ENCODE data around the gene PAQR5. TPM values are rescaled to one million over a fixed set of nuclear protein-coding genes. Genes with fewer than 3 reads are reported as not detected.
A peak's percentile ranks its signal among the peaks of the same experiment; 100 is the strongest.

PAQR5 gene
- total RNA-seq, 1 experiment from 2014 or later: not detected

DNA sequence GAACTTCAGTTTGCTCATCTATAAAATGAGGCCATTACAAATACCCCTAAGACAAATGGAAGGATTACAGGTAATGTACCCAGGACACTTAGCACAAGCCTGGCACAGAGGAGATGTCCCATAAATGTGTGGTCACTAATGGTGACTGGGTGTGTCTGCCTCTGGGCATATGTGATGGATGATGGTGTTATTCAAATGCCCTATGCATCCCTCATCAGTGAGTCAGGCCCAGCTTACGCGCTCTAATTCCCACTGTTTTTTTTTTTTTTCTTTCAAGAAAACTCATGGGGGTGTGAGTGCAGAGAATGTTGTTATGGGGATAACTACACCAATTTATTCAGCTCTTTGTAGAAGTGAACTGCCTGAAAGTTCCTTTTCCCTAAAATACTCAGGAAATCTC is 91.9 kb downstream of the PAQR5 start:
- H4K20me1 ChIP-seq (ENCODE audit: insufficient read depth, low read depth, low read length): no peaks in the 10 kb centered on the region
- H3K4me2 ChIP-seq (ENCODE audit: low read depth, low read length, poor library complexity, severe bottlenecking): no peak overlapping the region
- no peaks in the 10 kb centered on the region for H3K79me2 ChIP-seq (ENCODE audit: low read length)
- no peaks in the 10 kb centered on the region for H3K9me2 ChIP-seq (replicated peaks; ENCODE audit: insufficient read depth, low read length)
- no peaks in the 10 kb centered on the region for H3K9me3 ChIP-seq (ENCODE audit: low read length)
- H3K4me3 ChIP-seq (ENCODE audit: low read length): no peak overlapping the region
- no peak overlapping the region for H2AFZ ChIP-seq (ENCODE audit: low read length)
- H3K9ac ChIP-seq (ENCODE audit: low read length): no peak overlapping the region
- H3K36me3 ChIP-seq (ENCODE audit: insufficient read depth, low read length): no peaks in the 10 kb centered on the region
- H3K27ac ChIP-seq (ENCODE audit: low read length): no peak overlapping the region
- DNase-seq: no peak
- H3K27me3 ChIP-seq (ENCODE audit: low read length): no peaks in the 10 kb centered on the region
- H3K4me1 ChIP-seq (ENCODE audit: low read length): peaks cover 3% of the 10 kb centered on the region; the same call in 1 of the 2 replicates

DNA sequence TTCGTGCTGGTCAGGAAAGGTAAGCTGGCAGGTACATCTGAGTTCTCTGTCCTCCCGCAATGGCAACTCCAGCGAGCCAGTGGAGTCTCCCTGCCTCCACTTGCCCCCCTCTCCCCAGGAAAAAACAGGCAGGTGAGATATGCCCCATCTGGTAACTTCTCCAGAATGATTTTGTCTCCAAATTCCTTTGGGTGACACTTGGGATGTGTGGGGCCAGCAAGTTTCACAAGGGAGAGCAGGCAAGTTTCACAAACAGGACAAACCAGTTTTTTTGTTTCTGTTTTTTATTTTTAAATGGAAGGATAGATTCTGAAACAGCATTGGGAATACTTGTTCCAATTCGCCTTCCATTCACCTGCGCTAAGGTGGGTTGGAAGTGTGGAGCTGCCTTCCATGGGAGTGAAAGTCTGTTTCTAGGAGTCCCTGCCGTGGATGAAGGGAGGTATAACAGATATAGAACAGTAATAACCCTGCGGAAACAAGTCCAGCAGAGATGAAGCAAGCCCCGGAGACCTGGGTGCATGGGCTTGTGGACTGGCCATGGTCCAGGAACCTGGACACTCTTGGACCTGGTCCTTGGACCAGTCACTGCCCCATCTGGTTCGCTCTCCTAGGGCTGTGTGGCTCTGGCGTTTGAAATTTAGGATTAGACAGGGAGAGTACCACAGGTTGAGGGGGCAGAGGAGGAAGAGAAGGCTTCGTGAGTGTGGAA is 92.5 kb downstream of the PAQR5 start:
- Histone ChIP-seq H3K9me2 (replicated peaks; ENCODE audit: insufficient read depth, low read length) (no peaks in the 10 kb centered on the region), H3K27me3 (ENCODE audit: low read length) (no peaks in the 10 kb centered on the region), H3K9me3 (ENCODE audit: low read length) (no peaks in the 10 kb centered on the region), H3K4me2 (ENCODE audit: low read depth, low read length, poor library complexity, severe bottlenecking) (no peak overlapping the region), H3K36me3 (ENCODE audit: insufficient read depth, low read length) (no peaks in the 10 kb centered on the region), H3K79me2 (ENCODE audit: low read length) (no peaks in the 10 kb centered on the region), H2AFZ (ENCODE audit: low read length) (no peak overlapping the region), H3K9ac (ENCODE audit: low read length) (no peak overlapping the region), H3K27ac (ENCODE audit: low read length) (no peak overlapping the region), H3K4me3 (ENCODE audit: low read length) (no peak overlapping the region), H3K4me1 (ENCODE audit: low read length) (peaks cover 3% of the 10 kb centered on the region; the same call in 1 of the 2 replicates), H4K20me1 (ENCODE audit: insufficient read depth, low read depth, low read length) (no peaks in the 10 kb centered on the region)
- no peak for DNase-seq

DNA sequence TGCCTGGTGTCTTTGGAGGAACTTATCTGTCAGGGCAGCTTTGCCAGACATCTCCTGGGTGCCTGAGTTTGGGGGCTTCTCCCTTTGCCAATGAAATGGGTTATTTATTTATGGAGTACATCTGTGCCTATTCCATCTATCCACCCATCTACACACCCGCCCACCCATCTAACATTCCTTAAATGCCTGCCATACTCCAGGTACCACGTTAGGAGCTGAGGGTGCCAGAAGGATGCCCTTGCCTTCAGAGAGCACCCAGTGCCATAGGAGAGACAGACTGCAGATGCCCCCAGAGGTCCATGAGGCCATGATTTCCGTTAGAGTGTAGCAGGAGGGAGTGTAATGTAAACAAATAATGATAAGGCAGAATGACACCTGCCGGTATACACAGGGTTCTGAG is 93.6 kb downstream of the PAQR5 start:
- no peaks in the 10 kb centered on the region for H3K9me2 ChIP-seq (replicated peaks; ENCODE audit: insufficient read depth, low read length)
- H3K4me1 ChIP-seq (ENCODE audit: low read length): peaks cover 3% of the 10 kb centered on the region; the same call in 1 of the 2 replicates
- H3K27me3 ChIP-seq (ENCODE audit: low read length): no peaks in the 10 kb centered on the region
- H3K27ac ChIP-seq (ENCODE audit: low read length): no peak overlapping the region
- no peak overlapping the region for H3K9ac ChIP-seq (ENCODE audit: low read length)
- H3K4me3 ChIP-seq (ENCODE audit: low read length): no peak overlapping the region
- H2AFZ ChIP-seq (ENCODE audit: low read length): no peak overlapping the region
- H3K36me3 ChIP-seq (ENCODE audit: insufficient read depth, low read length): no peaks in the 10 kb centered on the region
- H4K20me1 ChIP-seq (ENCODE audit: insufficient read depth, low read depth, low read length): no peaks in the 10 kb centered on the region
- H3K79me2 ChIP-seq (ENCODE audit: low read length): no peaks in the 10 kb centered on the region
- no peak overlapping the region for H3K4me2 ChIP-seq (ENCODE audit: low read depth, low read length, poor library complexity, severe bottlenecking)
- no peak for DNase-seq
- no peaks in the 10 kb centered on the region for H3K9me3 ChIP-seq (ENCODE audit: low read length)

DNA sequence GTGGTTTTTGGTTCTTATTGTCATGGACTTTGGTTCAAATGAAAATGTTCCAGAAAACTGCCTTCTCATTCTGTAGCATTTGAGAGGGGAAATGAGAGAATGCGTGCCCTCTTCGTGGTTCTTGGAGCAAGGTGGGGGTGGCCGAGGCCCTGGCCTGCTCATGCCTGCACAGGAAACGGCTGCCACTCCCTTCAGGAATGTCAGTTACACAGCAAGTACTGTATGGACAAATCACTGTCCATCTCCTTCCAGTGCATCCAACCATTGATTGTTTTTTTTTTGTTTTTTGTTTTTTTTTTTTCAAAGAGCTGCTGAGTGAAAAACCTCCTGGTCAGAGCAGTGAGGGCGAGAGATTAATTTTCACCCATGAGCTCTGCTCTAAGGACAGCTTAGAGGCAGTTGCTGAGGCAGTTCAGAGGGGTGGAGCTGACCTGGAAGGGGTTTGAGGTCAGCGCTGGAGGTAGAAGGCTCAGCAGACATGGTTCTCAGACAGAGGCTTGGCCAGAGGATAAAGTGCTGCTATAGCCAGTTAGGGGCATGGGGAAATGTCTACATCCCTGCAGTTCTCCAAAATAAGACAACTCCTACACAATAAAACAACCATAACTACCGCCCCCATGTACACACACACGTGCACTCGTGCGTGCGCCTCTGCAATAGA is 95.2 kb downstream of the PAQR5 start:
- Histone ChIP-seq H3K36me3 (ENCODE audit: insufficient read depth, low read length) (no peaks in the 10 kb centered on the region), H4K20me1 (ENCODE audit: insufficient read depth, low read depth, low read length) (no peaks in the 10 kb centered on the region), H3K4me1 (ENCODE audit: low read length) (peaks cover 3% of the 10 kb centered on the region; the same call in 1 of the 2 replicates), H3K4me3 (ENCODE audit: low read length) (no peak overlapping the region), H3K79me2 (ENCODE audit: low read length) (no peaks in the 10 kb centered on the region), H3K9me3 (ENCODE audit: low read length) (no peaks in the 10 kb centered on the region), H3K9me2 (replicated peaks; ENCODE audit: insufficient read depth, low read length) (no peaks in the 10 kb centered on the region), H3K9ac (ENCODE audit: low read length) (no peak overlapping the region), H3K4me2 (ENCODE audit: low read depth, low read length, poor library complexity, severe bottlenecking) (peak overlapping the region; percentile 41), H3K27ac (ENCODE audit: low read length) (no peak overlapping the region), H3K27me3 (ENCODE audit: low read length) (no peaks in the 10 kb centered on the region), H2AFZ (ENCODE audit: low read length) (no peak overlapping the region)
- no peak for DNase-seq

DNA sequence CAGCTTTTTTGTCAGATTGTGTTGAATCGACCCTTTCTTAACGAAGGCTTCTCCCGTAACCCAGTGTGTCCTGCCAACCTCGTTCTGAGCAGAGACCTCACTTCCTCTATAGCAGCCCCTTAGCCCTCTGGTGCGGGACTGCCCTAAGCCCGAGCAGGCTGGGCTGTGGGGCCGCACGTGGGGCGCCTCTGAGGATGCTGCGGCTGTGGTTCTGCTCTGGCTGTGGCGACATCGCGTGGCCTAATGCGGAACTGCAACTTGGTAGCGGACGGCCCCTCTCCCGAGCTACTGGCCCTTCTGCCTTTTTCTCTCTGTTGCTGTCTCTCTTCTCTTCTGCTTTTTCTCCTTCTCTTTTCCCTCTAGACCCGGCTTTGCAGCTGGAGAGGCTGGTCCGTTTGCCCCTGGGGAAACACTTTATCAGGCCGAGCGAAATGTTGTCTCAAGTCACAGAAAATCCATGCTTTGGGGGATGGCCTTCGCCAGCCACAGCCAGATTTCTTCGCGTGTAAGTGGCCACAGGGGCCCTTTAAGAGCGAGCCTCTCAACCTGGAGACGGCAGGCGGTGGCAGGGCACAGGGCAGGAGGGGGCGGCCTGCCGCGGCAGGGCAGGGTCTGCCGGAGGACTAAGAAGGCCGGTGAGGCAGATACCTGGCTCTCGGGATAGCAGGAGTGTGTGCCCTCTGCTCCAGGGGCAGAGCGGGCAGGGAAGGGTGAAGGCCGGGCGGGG is 96.0 kb downstream of the PAQR5 start:
- H3K4me3 ChIP-seq (ENCODE audit: low read length): no peak overlapping the region

DNA sequence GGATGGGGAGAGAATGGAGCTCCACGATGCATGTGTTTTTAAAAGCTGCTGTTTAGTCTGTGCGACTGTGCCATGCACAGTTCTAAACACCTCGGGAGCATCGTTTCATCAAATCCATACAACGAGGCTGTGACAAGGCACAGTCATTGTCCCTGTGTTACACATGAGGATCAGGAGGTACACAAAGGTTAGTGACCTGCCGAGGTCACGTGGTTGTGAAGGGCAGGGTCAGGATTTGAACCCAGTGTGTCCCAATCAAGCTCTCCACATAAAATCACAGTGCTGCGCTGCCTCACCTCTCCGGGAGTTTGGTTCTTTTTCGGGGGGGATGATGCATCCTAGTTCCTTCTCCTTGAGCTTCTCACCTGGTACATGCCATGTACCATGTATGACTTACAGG is 96.7 kb downstream of the PAQR5 start:
- H3K27me3 ChIP-seq (ENCODE audit: low read length): no peaks in the 10 kb centered on the region
- no peak overlapping the region for H3K27ac ChIP-seq (ENCODE audit: low read length)
- peaks cover 3% of the 10 kb centered on the region; the same call in 1 of the 2 replicates for H3K4me1 ChIP-seq (ENCODE audit: low read length)
- no peaks in the 10 kb centered on the region for H3K9me2 ChIP-seq (replicated peaks; ENCODE audit: insufficient read depth, low read length)
- no peak overlapping the region for H3K4me3 ChIP-seq (ENCODE audit: low read length)
- H3K36me3 ChIP-seq (ENCODE audit: insufficient read depth, low read length): no peaks in the 10 kb centered on the region
- H3K9me3 ChIP-seq (ENCODE audit: low read length): no peaks in the 10 kb centered on the region
- no peak overlapping the region for H3K4me2 ChIP-seq (ENCODE audit: low read depth, low read length, poor library complexity, severe bottlenecking)
- no peak overlapping the region for H3K9ac ChIP-seq (ENCODE audit: low read length)
- no peak for DNase-seq
- no peaks in the 10 kb centered on the region for H3K79me2 ChIP-seq (ENCODE audit: low read length)
- no peak overlapping the region for H2AFZ ChIP-seq (ENCODE audit: low read length)
- H4K20me1 ChIP-seq (ENCODE audit: insufficient read depth, low read depth, low read length): no peaks in the 10 kb centered on the region

More for the DNA sequence above, 96.0 kb downstream of the PAQR5 start:
- Histone ChIP-seq H3K9me2 (replicated peaks; ENCODE audit: insufficient read depth, low read length) (no peaks in the 10 kb centered on the region), H3K79me2 (ENCODE audit: low read length) (no peaks in the 10 kb centered on the region), H3K9me3 (ENCODE audit: low read length) (no peaks in the 10 kb centered on the region), H3K4me1 (ENCODE audit: low read length) (peaks cover 3% of the 10 kb centered on the region; the same call in 1 of the 2 replicates), H3K9ac (ENCODE audit: low read length) (no peak overlapping the region), H2AFZ (ENCODE audit: low read length) (no peak overlapping the region), H4K20me1 (ENCODE audit: insufficient read depth, low read depth, low read length) (no peaks in the 10 kb centered on the region), H3K4me2 (ENCODE audit: low read depth, low read length, poor library complexity, severe bottlenecking) (peak overlapping the region; percentile 41), H3K36me3 (ENCODE audit: insufficient read depth, low read length) (no peaks in the 10 kb centered on the region), H3K27me3 (ENCODE audit: low read length) (no peaks in the 10 kb centered on the region), H3K27ac (ENCODE audit: low read length) (no peak overlapping the region)
- DNase-seq: peak; percentile 94

DNA sequence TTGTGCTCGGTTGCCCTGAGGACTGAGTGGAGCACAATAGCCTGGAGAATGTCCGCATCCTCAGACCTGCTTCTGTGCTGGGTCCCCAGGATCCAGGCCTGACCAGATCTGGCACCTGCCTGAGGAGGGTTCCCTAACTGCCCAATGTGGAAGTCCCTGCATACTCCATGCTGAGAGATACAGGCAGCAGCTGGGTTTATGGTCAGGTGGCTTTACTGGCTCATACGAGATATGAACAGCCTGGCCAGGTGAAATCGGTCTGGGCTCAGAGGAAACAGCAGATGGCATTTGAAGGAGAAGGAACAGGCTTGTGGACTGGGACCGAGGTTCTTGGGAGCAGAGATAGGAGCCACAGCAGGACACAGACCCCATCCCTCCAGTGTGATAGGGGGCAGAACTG is 97.3 kb downstream of the PAQR5 start:
- Histone ChIP-seq H3K9ac (ENCODE audit: low read length) (no peak overlapping the region), H4K20me1 (ENCODE audit: insufficient read depth, low read depth, low read length) (no peaks in the 10 kb centered on the region), H3K9me3 (ENCODE audit: low read length) (no peaks in the 10 kb centered on the region), H3K4me3 (ENCODE audit: low read length) (no peak overlapping the region), H3K4me2 (ENCODE audit: low read depth, low read length, poor library complexity, severe bottlenecking) (no peak overlapping the region), H3K4me1 (ENCODE audit: low read length) (peaks cover 3% of the 10 kb centered on the region; the same call in 1 of the 2 replicates), H3K27me3 (ENCODE audit: low read length) (no peaks in the 10 kb centered on the region), H2AFZ (ENCODE audit: low read length) (no peak overlapping the region), H3K79me2 (ENCODE audit: low read length) (no peaks in the 10 kb centered on the region), H3K36me3 (ENCODE audit: insufficient read depth, low read length) (no peaks in the 10 kb centered on the region), H3K9me2 (replicated peaks; ENCODE audit: insufficient read depth, low read length) (no peaks in the 10 kb centered on the region), H3K27ac (ENCODE audit: low read length) (no peak overlapping the region)
- no peak for DNase-seq

DNA sequence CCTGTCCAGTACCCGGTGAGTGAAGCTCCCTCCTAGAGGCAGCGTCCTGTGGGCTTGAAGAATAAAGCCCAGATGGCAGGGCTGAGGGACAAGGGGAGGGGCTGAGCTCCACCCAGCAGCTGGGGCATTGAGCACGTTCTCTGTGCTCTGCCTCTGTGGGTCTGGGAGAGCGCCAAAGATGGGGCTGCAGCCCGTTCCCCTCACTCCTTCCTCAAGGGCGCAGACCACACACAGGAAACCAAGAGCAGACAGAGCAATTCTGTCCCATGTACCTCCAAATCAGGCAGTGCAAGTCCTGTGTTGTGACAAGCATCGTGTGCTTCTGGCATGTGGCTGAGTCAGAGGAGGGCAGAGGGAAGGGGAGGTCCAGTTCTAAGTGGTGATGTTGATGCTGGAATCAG is 99.8 kb downstream of the PAQR5 start:
- Histone ChIP-seq H3K4me3 (ENCODE audit: low read length) (no peak overlapping the region), H3K27ac (ENCODE audit: low read length) (no peak overlapping the region), H3K36me3 (ENCODE audit: insufficient read depth, low read length) (no peaks in the 10 kb centered on the region), H3K79me2 (ENCODE audit: low read length) (no peaks in the 10 kb centered on the region), H4K20me1 (ENCODE audit: insufficient read depth, low read depth, low read length) (no peaks in the 10 kb centered on the region), H3K4me2 (ENCODE audit: low read depth, low read length, poor library complexity, severe bottlenecking) (no peak overlapping the region), H3K9ac (ENCODE audit: low read length) (no peak overlapping the region), H3K27me3 (ENCODE audit: low read length) (no peaks in the 10 kb centered on the region), H3K9me3 (ENCODE audit: low read length) (no peaks in the 10 kb centered on the region), H3K4me1 (ENCODE audit: low read length) (peaks cover 3% of the 10 kb centered on the region; the same call in 1 of the 2 replicates), H2AFZ (ENCODE audit: low read length) (no peak overlapping the region), H3K9me2 (replicated peaks; ENCODE audit: insufficient read depth, low read length) (no peaks in the 10 kb centered on the region)
- DNase-seq: no peak

All from Karpas-422 (cell line).